Testis (tissue), 3 donors: ENCODE measurements around the gene RELL2. TPM values are rescaled to one million over a fixed set of nuclear protein-coding genes. Genes with fewer than 3 reads are reported as not detected.

ENCODE experiments used
- DNase-seq: peaks from one replicate; pipeline ENCODE4 v3.0.0-alpha.2; 2019
- H3K27ac ChIP-seq, 2 donors: fragments of 200-600 bp; sonication (generic); one replicate each; pipeline ENCODE4 v1.5.1; 2019
- H3K27me3 ChIP-seq: fragments of 200-600 bp; sonication (generic); one replicate; pipeline ENCODE4 v1.5.1; 2019
- H3K36me3 ChIP-seq: fragments of 200-600 bp; sonication (generic); one replicate; pipeline ENCODE4 v1.5.1; 2017; ENCODE audit warnings: low read depth; ENCODE audit errors: missing control alignments
- H3K4me1 ChIP-seq: fragments of 200-600 bp; sonication (generic); one replicate; pipeline ENCODE4 v1.5.1; 2019
- H3K4me3 ChIP-seq, 2 donors: fragments of 200-600 bp; sonication (generic); one replicate each; pipeline ENCODE4 v1.5.1; 2017 to 2019
- H3K9me3 ChIP-seq: fragments of 200-600 bp; sonication (generic); one replicate; pipeline ENCODE4 v1.5.1; 2017
- POLR2A ChIP-seq: fragments of 450-650 bp; IDR thresholded peaks from one replicate; pipeline ENCODE4 v1.6.1; 2017; ENCODE audit warnings: antibody characterized with exemption, mild to moderate bottlenecking, moderate library complexity
- WGBS, 2 donors: methylation state at CpG; one replicate each; pipeline ENCODE4 v1.1.5; 2018; 5-methylcytosine and 5-hydroxymethylcytosine counted together
- intact Hi-C: fragments of 100-400 bp; cut with DNase I; formaldehyde crosslinking; loops from one replicate; pipeline ENCODE4 v1.15.1; 2023; ENCODE audit warnings: low total_unique reads
- polyA plus RNA-seq: library from polyadenylated mRNA; stranded (reverse); fragments of 350-450 nt; fragmentation: Illumina TruSeq; extraction: RNeasy Lipid Tissue Mini Kit (QIAGEN cat#74804); gene quantifications from one replicate; pipeline ENCODE4 v1.2.3, GENCODE V29; 2014; ENCODE audit warnings: low read depth, low replicate concordance; ENCODE audit not compliant: insufficient read depth
- total RNA-seq, 2 donors: library from RNA; depleted of rRNA; stranded (reverse); fragments of >200 nt; gene quantifications; one replicate each; pipeline ENCODE4 v1.2.3, GENCODE V29; 2016
- TF ChIP-seq, protein P1 (sequence below), 3 experiments: fragments of 450-650 bp in 2 of 3; fragments of 200-600 bp in 1 of 3; sonication (generic) in 1 of 3; IDR thresholded peaks; one replicate each; pipeline ENCODE4 v1.5.1; 2016 to 2019; ENCODE audit warnings: antibody characterized with exemption in 3 of 3, mild to moderate bottlenecking in 2 of 3, moderate library complexity in 1 of 3

Gene RELL2
- total and polyA plus RNA-seq, 3 donors from 2014 or later = 8.6 to 17.0 (median 11.3) TPM

DNA sequence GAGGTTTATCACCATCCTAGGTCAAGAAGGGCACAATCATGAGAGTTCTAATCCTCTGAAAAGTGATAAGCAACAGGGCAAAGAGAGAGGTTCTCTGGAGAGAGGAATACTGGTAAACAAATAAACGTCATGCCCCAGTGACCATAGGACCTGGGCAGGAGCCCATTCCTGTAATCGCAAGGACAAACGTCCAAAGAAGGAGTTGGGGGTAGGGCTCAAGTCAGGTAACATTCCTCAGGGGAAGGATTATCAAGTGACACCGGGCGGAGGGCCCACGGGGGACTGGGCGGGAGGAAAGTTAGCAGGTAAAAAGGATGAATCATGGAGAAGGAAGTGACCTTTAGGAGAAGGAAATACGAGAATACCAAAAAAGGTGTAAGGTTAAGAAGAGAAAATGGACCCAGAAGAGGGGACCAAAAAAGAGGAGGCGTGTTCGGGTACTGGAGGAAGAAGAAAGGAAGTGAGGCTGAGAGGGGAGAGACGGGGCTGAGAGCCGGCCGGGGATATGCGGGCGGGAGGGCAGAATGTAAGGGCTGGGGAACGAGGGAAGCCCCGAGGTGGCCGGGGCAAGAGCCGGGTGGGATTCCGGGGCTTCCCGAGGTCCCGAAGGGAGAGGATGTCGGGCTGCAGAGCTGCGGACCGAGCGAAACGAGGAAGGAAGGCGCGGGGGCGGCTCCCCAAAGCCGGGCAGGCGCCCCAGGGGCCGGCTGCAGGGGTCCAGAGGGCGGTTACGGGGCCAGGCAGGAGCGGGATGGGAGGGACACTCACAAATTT is 18.6 kb upstream of the RELL2 start:
- peak overlapping the region; percentile 64 to 86 for H3K27ac ChIP-seq
- WGBS, 2 donors = 1% methylated on average over 33 to 36 of the region's 36 CpGs
- H3K9me3 ChIP-seq = no peaks in the 10 kb centered on the region
- TF ChIP-seq POLR2A = no peak
- TF ChIP-seq, protein P1, sequence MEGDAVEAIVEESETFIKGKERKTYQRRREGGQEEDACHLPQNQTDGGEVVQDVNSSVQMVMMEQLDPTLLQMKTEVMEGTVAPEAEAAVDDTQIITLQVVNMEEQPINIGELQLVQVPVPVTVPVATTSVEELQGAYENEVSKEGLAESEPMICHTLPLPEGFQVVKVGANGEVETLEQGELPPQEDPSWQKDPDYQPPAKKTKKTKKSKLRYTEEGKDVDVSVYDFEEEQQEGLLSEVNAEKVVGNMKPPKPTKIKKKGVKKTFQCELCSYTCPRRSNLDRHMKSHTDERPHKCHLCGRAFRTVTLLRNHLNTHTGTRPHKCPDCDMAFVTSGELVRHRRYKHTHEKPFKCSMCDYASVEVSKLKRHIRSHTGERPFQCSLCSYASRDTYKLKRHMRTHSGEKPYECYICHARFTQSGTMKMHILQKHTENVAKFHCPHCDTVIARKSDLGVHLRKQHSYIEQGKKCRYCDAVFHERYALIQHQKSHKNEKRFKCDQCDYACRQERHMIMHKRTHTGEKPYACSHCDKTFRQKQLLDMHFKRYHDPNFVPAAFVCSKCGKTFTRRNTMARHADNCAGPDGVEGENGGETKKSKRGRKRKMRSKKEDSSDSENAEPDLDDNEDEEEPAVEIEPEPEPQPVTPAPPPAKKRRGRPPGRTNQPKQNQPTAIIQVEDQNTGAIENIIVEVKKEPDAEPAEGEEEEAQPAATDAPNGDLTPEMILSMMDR (IDR thresholded peaks at IDR 0.05) = no peak
- H3K4me1 ChIP-seq = no peaks in the 10 kb centered on the region
- intact Hi-C loops = no loop called here
- H3K4me3 ChIP-seq = peak overlapping the region; percentile 83 to 89
- H3K36me3 ChIP-seq = no peaks in the 10 kb centered on the region
- DNase-seq = peak; percentile 47
- H3K27me3 ChIP-seq = no peaks in the 10 kb centered on the region

DNA sequence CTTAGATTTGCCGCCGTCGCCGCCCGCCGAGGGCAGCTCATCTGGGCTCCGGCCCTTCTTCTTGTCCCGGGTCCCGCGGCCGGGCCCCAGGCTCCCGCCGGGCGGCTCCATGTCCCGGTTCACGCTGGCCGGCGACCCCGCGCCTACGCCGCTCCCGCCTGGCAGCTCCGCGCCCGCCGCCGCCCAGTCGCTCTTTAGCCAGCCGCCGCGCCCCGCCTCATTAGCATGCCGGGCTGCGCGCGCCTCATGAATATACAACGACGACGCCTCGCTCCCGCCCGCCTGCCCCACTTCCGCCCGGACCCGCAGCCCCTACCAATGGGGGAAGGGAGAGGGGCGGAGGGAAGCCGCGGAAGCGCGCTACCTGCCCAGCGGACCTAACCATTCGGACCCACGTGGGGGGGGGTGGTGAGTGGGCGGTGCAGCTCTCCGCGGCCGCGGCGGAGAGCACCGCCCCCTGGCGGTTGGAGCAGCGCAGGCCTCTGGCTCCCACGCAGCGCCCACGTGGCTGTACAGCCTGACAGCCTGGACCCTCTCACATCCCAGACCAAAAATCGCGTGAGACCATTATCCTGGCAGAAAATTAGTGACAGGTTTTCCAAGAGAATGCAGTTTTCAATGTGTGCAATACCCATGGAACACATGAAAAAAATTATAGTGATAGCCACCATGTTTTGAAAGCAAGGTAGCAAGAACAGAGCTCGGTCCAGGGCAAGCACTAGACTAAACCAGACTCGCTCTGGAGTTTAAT is 17.8 kb upstream of the RELL2 start, which contains the start of gene DIAPH1:
Gene DIAPH1, minus strand, starts transcription at position 197 of the 751 bp plus-strand sequence. Its CDS starts 86 bp downstream, at position 111.
- Histone ChIP-seq H3K9me3 (no peaks in the 10 kb centered on the region), H3K4me3 (peak within 1 kb of the TSS; percentile 83 to 89), H3K27me3 (no peaks in the 10 kb centered on the region), H3K4me1 (no peaks in the 10 kb centered on the region), H3K36me3 (no peaks in the 10 kb centered on the region), H3K27ac (peak within 1 kb of the TSS; percentile 64 to 86)
- intact Hi-C loops = no loop called here
- peak; percentile 54 for TF ChIP-seq POLR2A
- TF ChIP-seq, protein P1 (IDR thresholded peaks at IDR 0.05) = peak; percentile 99
- 2 to 20% methylated on average over 2 to 47 of the region's 70 CpGs for WGBS, 2 donors
- peak; percentile 98 for DNase-seq

DNA sequence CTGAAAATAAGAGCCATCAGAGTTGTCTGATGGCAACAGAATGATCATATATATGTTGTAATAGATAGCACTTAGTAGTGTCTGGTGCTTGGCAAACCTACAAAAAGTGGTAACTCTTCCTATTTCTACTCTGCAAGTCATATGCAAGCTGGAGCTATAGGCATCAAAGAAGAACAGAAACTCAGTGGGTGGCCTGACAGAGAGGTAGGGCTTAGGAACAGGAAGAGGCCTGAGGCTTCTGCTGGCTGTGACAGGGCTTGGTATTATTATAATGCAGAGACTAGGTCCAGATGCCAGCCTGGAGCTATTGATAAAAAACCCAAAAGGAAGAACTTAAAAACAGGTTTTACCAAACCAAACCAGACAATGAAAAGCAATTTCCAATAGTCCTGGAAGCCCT is 13.6 kb upstream of the RELL2 start:
- no peaks in the 10 kb centered on the region for H3K27me3 ChIP-seq
- no peaks in the 10 kb centered on the region for H3K9me3 ChIP-seq
- intact Hi-C loops = no loop called here
- TF ChIP-seq, protein P1 (IDR thresholded peaks at IDR 0.05) = no peak
- TF ChIP-seq POLR2A = no peak
- H3K27ac ChIP-seq = no peak overlapping the region
- H3K36me3 ChIP-seq = no peaks in the 10 kb centered on the region
- no peaks in the 10 kb centered on the region for H3K4me1 ChIP-seq
- no peak overlapping the region for H3K4me3 ChIP-seq
- no peak for DNase-seq

DNA sequence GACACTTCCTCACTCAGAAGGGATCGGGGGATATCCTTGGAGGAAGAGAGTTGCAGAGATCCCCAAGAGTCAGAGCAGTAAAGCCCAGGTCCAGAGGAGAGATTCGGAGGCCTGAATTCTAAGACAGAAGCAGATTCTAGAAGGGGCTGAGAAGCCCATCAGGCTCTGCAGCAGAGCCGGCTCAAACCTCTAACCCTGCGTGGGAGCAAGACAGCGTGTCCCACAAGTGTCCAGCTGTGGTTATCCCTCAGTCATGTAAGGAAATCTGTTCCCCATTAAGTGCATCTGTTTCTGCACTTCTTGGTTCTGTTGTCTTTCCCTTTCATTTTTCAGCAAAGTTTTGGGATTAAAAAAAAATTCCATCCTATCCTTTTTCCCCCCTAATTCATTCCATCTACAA is 13.2 kb upstream of the RELL2 start:
- intact Hi-C loops = no loop called here
- Histone ChIP-seq H3K27ac (no peak overlapping the region), H3K27me3 (no peaks in the 10 kb centered on the region), H3K4me1 (no peaks in the 10 kb centered on the region), H3K36me3 (no peaks in the 10 kb centered on the region), H3K9me3 (no peaks in the 10 kb centered on the region), H3K4me3 (no peak overlapping the region)
- TF ChIP-seq, protein P1 (IDR thresholded peaks at IDR 0.05) = no peak
- no peak for TF ChIP-seq POLR2A
- no peak for DNase-seq
- WGBS, 2 donors = 72 to 76% methylated on average over 5 of the region's 5 CpGs
